Measurements from ENCODE around the gene STC2.

The STC2 gene

DNA sequence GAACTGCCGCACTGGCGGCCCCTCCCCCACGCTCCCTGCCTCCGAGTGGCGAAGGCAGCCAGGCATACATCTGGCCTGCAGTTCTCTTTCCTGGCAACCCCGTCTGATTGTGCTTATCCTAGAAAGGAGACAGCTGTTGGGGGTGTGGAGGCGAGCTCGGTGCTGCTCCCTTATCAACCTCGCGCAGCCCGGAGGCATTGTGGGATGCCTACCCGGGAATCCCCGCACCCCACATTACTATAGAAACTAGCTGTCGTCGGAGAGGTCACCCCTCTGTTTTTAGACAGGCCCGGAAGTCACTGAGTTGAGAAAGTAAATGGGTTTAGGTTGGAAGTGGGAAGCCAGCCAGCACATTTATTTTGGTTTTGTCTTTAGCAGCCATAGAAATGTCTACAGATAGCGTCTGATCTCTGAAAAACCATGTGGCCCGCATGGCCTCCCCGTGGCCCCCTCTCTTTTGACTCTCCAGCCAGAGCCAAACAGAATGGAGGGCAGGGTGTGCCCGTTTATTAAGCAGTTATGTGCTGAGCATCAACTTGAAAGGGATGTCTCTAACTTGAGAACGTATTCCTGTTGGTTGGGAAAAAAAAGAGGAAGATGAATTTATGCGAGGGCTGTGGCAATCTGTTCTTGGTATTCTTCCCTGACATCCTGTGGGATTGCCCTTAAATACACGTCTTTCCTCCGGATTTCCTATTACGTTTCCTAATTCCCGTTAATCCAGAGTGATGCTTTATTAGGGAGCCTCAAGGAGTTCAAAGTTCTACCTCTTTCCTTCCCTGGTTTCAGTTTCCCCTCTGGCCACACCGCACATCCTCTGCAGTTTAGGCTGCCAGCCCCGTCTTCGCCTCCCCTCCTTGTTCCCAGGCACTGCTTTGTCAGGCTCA is 3.9 kb downstream of the STC2 start:
- in situ Hi-C loops (cut with MboI; ENCODE audit: low pct_unique_long_range_greater_than_20kb, low sequenced_read_pairs, unreplicated experiment), result no loop called here
- TF ChIP-seq, protein P1, sequence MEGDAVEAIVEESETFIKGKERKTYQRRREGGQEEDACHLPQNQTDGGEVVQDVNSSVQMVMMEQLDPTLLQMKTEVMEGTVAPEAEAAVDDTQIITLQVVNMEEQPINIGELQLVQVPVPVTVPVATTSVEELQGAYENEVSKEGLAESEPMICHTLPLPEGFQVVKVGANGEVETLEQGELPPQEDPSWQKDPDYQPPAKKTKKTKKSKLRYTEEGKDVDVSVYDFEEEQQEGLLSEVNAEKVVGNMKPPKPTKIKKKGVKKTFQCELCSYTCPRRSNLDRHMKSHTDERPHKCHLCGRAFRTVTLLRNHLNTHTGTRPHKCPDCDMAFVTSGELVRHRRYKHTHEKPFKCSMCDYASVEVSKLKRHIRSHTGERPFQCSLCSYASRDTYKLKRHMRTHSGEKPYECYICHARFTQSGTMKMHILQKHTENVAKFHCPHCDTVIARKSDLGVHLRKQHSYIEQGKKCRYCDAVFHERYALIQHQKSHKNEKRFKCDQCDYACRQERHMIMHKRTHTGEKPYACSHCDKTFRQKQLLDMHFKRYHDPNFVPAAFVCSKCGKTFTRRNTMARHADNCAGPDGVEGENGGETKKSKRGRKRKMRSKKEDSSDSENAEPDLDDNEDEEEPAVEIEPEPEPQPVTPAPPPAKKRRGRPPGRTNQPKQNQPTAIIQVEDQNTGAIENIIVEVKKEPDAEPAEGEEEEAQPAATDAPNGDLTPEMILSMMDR (IDR thresholded peaks at IDR 0.05; ENCODE audit: extremely low read depth, insufficient read depth, missing control alignments), result no peak
- DNase-seq (ENCODE audit: low spot score), result peak; percentile 49

DNA sequence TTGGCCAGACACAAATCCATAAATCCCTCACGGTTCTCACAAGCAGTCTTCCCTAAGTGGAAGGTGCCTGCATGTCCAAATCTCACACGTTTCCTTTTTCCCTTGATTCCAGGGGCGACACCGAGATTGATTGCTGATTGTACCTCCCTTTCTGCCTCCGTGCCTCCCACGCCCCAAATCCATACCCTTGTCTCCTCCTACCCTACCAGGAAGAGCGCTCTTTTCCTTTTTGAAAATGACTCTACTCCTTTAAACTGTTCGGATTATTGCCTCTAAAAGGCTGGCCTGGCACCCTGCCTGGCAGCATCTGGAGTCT is 4.5 kb downstream of the STC2 start:
- TF ChIP-seq, protein P1 (IDR thresholded peaks at IDR 0.05; ENCODE audit: extremely low read depth, insufficient read depth, missing control alignments), result no peak
- no peak for DNase-seq (ENCODE audit: low spot score)
- in situ Hi-C loops (cut with MboI; ENCODE audit: low pct_unique_long_range_greater_than_20kb, low sequenced_read_pairs, unreplicated experiment), result no loop called here

DNA sequence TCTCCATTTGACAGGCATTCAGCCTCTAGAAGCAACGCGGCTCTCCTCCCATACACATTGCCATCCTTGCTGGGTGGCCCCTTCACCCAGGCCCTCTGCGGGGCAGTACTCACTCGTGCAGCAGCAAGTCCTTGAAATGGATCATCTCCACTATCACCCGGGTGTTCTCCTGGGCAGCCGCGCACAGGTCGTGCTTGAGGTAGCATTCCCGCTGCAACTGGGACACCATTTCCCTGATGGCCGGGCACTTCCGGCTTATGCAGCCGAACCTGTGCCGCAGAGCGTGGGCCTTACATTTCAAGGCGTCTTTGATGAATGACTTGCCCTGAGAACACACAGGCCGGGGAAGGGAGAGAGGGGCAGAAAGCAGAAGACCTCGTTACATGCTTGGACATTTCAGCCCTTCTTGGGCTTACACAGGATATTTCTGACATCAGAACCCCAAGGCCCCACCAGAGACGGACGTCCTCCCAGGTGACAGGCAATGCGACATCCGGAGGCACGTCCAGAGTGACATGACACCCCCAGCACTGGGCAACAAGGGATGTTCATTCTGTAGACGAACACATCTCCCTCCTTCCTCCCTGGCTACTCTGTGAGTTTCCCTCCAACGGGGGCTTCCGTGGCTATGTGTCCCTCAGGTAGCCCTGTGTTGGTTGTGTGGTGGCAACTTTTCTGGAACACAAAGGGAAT is 5.0 kb downstream of the STC2 start:
- in situ Hi-C loops (cut with MboI; ENCODE audit: low pct_unique_long_range_greater_than_20kb, low sequenced_read_pairs, unreplicated experiment), result no loop called here
- DNase-seq (ENCODE audit: low spot score), result no peak
- TF ChIP-seq, protein P1 (IDR thresholded peaks at IDR 0.05; ENCODE audit: extremely low read depth, insufficient read depth, missing control alignments), result no peak

DNA sequence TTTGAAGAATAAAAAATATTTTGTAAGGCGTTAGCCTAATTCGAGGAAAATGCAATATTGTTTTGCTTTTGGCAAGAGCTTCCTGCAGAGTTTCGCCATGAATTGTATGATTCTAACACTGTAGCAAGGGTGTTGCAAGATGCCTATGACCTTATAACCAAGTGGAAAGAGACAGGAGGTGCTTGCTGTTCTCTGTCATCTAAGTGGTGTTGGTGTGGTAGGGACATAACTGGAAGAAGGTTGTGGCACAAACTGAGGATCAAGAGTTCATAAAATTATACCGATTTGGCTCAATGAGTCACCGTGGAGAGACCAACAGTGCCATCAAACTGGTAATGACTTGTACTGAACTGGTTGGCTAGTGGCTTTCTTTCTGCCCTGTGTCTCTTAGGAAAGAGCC is 6.3 kb downstream of the STC2 start:
- DNase-seq (ENCODE audit: low spot score), result no peak
- TF ChIP-seq, protein P1 (IDR thresholded peaks at IDR 0.05; ENCODE audit: extremely low read depth, insufficient read depth, missing control alignments), result no peak
- in situ Hi-C loops (cut with MboI; ENCODE audit: low pct_unique_long_range_greater_than_20kb, low sequenced_read_pairs, unreplicated experiment), result no loop called here

DNA sequence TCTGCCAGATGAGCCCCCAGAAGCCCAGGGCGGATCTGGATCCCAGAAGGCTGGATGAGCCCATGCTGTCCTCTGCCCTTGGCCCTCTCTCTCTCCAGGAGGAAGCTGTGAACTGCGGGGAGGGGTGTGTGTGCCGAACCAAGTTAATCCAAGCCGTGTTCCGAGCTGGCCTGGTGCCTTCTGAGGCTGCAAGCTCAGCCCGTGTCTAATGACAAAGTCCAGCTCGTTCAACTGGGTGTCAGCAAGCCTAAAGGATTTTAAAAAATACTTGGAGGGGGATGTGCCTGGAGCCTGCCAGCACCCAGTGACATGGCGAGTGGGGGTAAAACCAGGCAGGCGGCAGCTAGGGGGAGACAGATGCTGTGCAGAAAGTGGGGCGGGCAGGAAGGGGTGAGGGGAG is 8.0 kb downstream of the STC2 start:
- TF ChIP-seq, protein P1 (IDR thresholded peaks at IDR 0.05; ENCODE audit: extremely low read depth, insufficient read depth, missing control alignments), result no peak
- no peak for DNase-seq (ENCODE audit: low spot score)
- in situ Hi-C loops (cut with MboI; ENCODE audit: low pct_unique_long_range_greater_than_20kb, low sequenced_read_pairs, unreplicated experiment), result no loop called here

DNA sequence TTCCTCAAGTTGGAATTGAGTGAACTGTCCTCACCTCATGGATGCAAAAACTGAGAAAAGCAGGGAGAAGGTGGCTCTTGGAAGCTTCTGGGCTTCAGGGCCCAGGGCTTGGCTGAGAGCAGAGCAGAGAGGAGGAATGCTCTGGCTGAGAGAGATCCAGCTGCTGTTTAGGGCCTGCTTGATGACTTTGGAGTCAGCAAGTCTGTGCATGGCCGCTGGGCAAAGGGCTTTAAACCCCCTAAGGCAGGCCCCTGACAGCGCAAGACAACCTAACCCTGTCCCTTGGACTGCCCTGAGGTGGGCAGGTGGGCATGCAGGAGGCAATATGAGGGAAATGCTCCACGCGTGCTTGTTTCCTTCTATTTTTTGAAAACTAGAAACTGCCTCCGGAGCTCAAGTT is 8.6 kb downstream of the STC2 start:
- TF ChIP-seq, protein P1 (IDR thresholded peaks at IDR 0.05; ENCODE audit: extremely low read depth, insufficient read depth, missing control alignments), result no peak
- DNase-seq (ENCODE audit: low spot score), result no peak
- in situ Hi-C loops (cut with MboI; ENCODE audit: low pct_unique_long_range_greater_than_20kb, low sequenced_read_pairs, unreplicated experiment), result no loop called here

Data from GM13977 (cell line).